GM12878 (cell line): Measurements from ENCODE around the gene TMEM72. TPM values are rescaled to one million over a fixed set of nuclear protein-coding genes. Genes with fewer than 3 reads are reported as not detected.

Experiments used
- ATAC-seq: fragments of 200-7000 bp; cut with Tn5 transposase; 3 replicates; pipeline ENCODE4 v1.9.1; 2020; ENCODE audit warnings: mild to moderate bottlenecking, moderate library complexity
- BruUV-seq: library from RNA; stranded (reverse); fragments of 400-500 nt; replicated peaks from 2 replicates; lab custom pipeline; 2021; lab: Mats Ljungman, UMichigan
- CTCF ChIA-PET: fragments of 300-600 bp; sonication (Branson Sonifier 250); formaldehyde crosslinking; extraction: SDS; loops from one replicate; lab custom pipeline; 2021; ENCODE audit warnings: inconsistent platforms; lab: Yijun Ruan, JAX
- POLR2A ChIA-PET: fragments of 350-600 bp; formaldehyde crosslinking; extraction: SDS; loops from one replicate; lab custom pipeline; 2021; ENCODE audit warnings: inconsistent platforms; lab: Charles Lee
- RAD21 ChIA-PET: fragments of 300-600 bp; sonication (Branson Sonifier 250); formaldehyde crosslinking; loops from one replicate; lab custom pipeline; 2023; ENCODE audit warnings: antibody characterized with exemption; ENCODE audit not compliant: unreplicated experiment; lab: Charles Lee
- SMC1A ChIA-PET: fragments of 300-600 bp; sonication (Branson Sonifier 250); formaldehyde crosslinking; loops from one replicate; lab custom pipeline; 2023; ENCODE audit not compliant: unreplicated experiment, uncharacterized antibody; lab: Charles Lee
- DNase-seq: peaks from one replicate; pipeline ENCODE4 v3.0.0-alpha.2; 2011; ENCODE audit warnings: low read depth, low spot score
- FAIRE-seq: peaks from 3 replicates; lab custom pipeline; 2011; peaks lifted over from hg19 to GRCh38; lab: Jason Lieb, UNC
- H2AFZ ChIP-seq: 2 replicates; pipeline ENCODE4 v1.6.0; 2011; ENCODE audit warnings: low read depth, low read length, control low read depth; ENCODE audit not compliant: control insufficient read depth
- H3K27ac ChIP-seq: 2 replicates; pipeline ENCODE4 v1.5.1; 2011; ENCODE audit warnings: control low read depth; ENCODE audit not compliant: control insufficient read depth, insufficient read depth
- H3K27me3 ChIP-seq, 2 experiments: replicated peaks in 1 of 2; 2 replicates each; pipeline versions ENCODE4 v1.6.0 to v1.6.1; 2011; ENCODE audit warnings: low read length in 1 of 2; ENCODE audit not compliant: control insufficient read depth in 2 of 2, insufficient read depth in 2 of 2
- H3K36me3 ChIP-seq, 2 experiments: 2 replicates each; pipeline ENCODE4 v1.5.1; 2011; ENCODE audit warnings: low read length in 1 of 2; ENCODE audit not compliant: control insufficient read depth in 2 of 2, insufficient read depth in 2 of 2
- H3K4me1 ChIP-seq: 2 replicates; pipeline ENCODE4 v1.6.1; 2011; ENCODE audit warnings: mild to moderate bottlenecking, low read length, moderate library complexity, mixed read lengths; ENCODE audit not compliant: control insufficient read depth, insufficient read depth
- H3K4me2 ChIP-seq: 2 replicates; pipeline ENCODE4 v1.6.0; 2011; ENCODE audit warnings: control low read depth; ENCODE audit not compliant: control insufficient read depth, insufficient read depth
- H3K4me3 ChIP-seq: fragments of 200-600 bp; sonication (generic); 2 replicates; pipeline ENCODE4 v1.5.1; 2016
- H3K79me2 ChIP-seq: 2 replicates; pipeline ENCODE4 v1.6.0; 2011; ENCODE audit warnings: low read length; ENCODE audit not compliant: control insufficient read depth, insufficient read depth
- H3K9ac ChIP-seq: 2 replicates; pipeline ENCODE4 v1.8.0; 2011; ENCODE audit warnings: low read length, control low read depth, mixed read lengths; ENCODE audit not compliant: control insufficient read depth, insufficient read depth
- H3K9me3 ChIP-seq: replicated peaks from 3 replicates; pipeline ENCODE4 v1.5.1; 2011; ENCODE audit warnings: mild to moderate bottlenecking, low read length; ENCODE audit not compliant: control insufficient read depth, insufficient read depth
- H4K20me1 ChIP-seq: 2 replicates; pipeline ENCODE4 v1.6.0; 2011; ENCODE audit not compliant: control insufficient read depth, insufficient read depth
- FOXK2 ChIP-seq: fragments of 450-650 bp; IDR thresholded peaks from 2 replicates; pipeline ENCODE4 v1.6.1; 2017; ENCODE audit warnings: mild to moderate bottlenecking, moderate library complexity
- IRF4 ChIP-seq: IDR thresholded peaks from 2 replicates; pipeline ENCODE4 v1.6.1; 2011; ENCODE audit warnings: low read depth, low read length
- MTA3 ChIP-seq: IDR thresholded peaks from 2 replicates; pipeline ENCODE4 v1.6.1; 2012; ENCODE audit warnings: low read length, inconsistent platforms, borderline replicate concordance
- NR2C1 ChIP-seq: fragments of 450-650 bp; IDR thresholded peaks from 2 replicates; pipeline ENCODE4 v1.6.1; 2017; ENCODE audit warnings: antibody characterized with exemption, mild to moderate bottlenecking, moderate library complexity
- PAX8 ChIP-seq: fragments of 450-650 bp; IDR thresholded peaks from 2 replicates; pipeline ENCODE4 v1.6.1; 2017; ENCODE audit warnings: mild to moderate bottlenecking, moderate library complexity
- PBX3 ChIP-seq: IDR thresholded peaks from 2 replicates; pipeline ENCODE4 v1.6.1; 2011; ENCODE audit warnings: mild to moderate bottlenecking, low read depth, low read length, moderate library complexity; ENCODE audit not compliant: insufficient replicate concordance
- RBBP5 ChIP-seq: fragments of 200-600 bp; sonication (generic); conservative IDR thresholded peaks from 2 replicates; pipeline ENCODE4 v1.6.1; 2016
- SKIL ChIP-seq: fragments of 450-650 bp; IDR thresholded peaks from 2 replicates; pipeline ENCODE4 v1.6.1; 2017; ENCODE audit warnings: mild to moderate bottlenecking, low read depth, inconsistent platforms; ENCODE audit not compliant: poor library complexity, severe bottlenecking
- STAT1 ChIP-seq: fragments of 450-650 bp; conservative IDR thresholded peaks from 2 replicates; pipeline ENCODE4 v1.6.1; 2014; ENCODE audit warnings: antibody characterized with exemption, mild to moderate bottlenecking
- TARDBP ChIP-seq: IDR thresholded peaks from 2 replicates; pipeline ENCODE4 v1.6.1; 2016; ENCODE audit warnings: borderline replicate concordance
- ZBED1 ChIP-seq: IDR thresholded peaks from 2 replicates; pipeline ENCODE4 v1.6.1; 2016; ENCODE audit warnings: borderline replicate concordance
- WGBS: methylation state at CpG from one replicate; pipeline ENCODE4 v1.1.6; 2016; ENCODE audit warnings: low lambda C conversion rate; ENCODE audit not compliant: insufficient replicate concordance, insufficient coverage; ENCODE audit errors: missing lambda C conversion rate; 5-methylcytosine and 5-hydroxymethylcytosine counted together
- in situ Hi-C: fragments of 300-500 bp; cut with MboI; formaldehyde crosslinking; loops from 9 replicates; pipeline ENCODE4 v1.14.3; 2018; ENCODE audit warnings: mixed read lengths
- intact Hi-C: fragments of 100-400 bp; cut with micrococcal nuclease; formaldehyde crosslinking; loops from one replicate; pipeline ENCODE4 v1.14.2; 2022; ENCODE audit not compliant: unreplicated experiment
- polyA plus RNA-seq, 11 experiments: library from polyadenylated mRNA; depleted of rRNA in 4 of 11; unstranded in 6 of 11; stranded (reverse) in 5 of 11; fragments of >200 nt; fragmentation: Nextera tagmentation in 4 of 11; fragmentation: Illumina TruSeq in 1 of 11; extraction: Ambion mirVana in 4 of 11; extraction: Trizol in 1 of 11; gene quantifications; 1 replicate in 1 of 11; 2 replicates in 10 of 11; pipeline versions ENCODE4 v1.2.1 to v1.2.3, GENCODE V29; 2011 to 2016; ENCODE audit warnings: inconsistent platforms in 2 of 11, missing spikeins in 2 of 11, low read depth in 1 of 11
- total RNA-seq, 4 experiments: library from RNA; depleted of rRNA in 3 of 4; stranded (reverse); fragments of >200 nt in 3 of 4; fragmentation: Illumina TruSeq in 1 of 4; extraction: Trizol in 1 of 4; gene quantifications; 2 replicates each; pipeline versions ENCODE4 v1.2.1 to v1.2.3, GENCODE V29; 2013 to 2021
- TF ChIP-seq, protein P1 (sequence below): fragments of 450-650 bp; IDR thresholded peaks from 2 replicates; pipeline ENCODE4 v1.6.1; 2017; ENCODE audit warnings: mild to moderate bottlenecking, moderate library complexity
- TF ChIP-seq, protein P2 (sequence below): IDR thresholded peaks from 2 replicates; pipeline ENCODE4 v1.6.1; 2011; ENCODE audit warnings: borderline replicate concordance, low read depth, mild to moderate bottlenecking, moderate library complexity, mixed read lengths, low read length; ENCODE audit not compliant: insufficient read depth; ENCODE audit errors: extremely low read length

The TMEM72 gene
- total and polyA plus RNA-seq, 10 of the 15 experiments (the other 5 are each of a cell fraction or from before 2014, with no cell fraction given) = 0.12 TPM; not detected in 9

DNA sequence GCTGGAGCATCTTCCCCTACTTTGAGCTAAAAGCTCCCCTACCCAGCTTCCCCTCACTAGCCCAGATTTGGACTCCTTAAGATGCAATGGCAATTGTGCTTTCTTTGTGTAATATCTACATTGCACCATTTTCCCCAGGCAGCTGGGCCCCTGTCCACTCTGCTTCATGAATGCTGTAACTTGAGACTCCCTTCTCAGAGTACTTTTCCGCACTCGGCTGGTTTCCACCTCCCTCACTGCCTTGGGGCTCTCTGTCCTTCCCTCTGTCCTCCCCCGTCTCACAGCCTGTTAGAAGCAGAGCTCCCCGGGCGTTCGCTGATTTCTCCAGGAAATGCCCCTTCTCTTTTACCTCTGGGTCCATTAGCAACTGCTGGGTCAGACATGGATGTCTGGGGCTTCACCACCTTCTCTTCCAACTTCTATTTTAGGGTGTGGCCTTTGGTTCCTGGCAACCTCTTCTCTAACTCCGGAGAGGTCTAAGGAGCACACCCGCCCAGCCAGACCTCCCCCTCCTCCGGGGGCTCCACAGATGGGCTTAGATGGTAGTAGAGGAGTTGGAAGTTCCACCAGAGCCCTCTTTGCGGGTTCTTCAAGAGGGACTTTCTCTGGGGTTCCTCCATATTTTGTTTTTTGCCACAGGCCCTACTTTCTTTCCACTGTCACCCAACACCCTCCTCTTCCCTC, 2.9 kb upstream of the TMEM72 start:
- SMC1A ChIA-PET = interaction anchor here (0.6 to 1.8 kb wide), 2 partner anchors 13 to 1180 kb away, joined by 3 to 4 read pairs; no protein-coding TSS in a partner anchor
- no peak for ATAC-seq
- no peak overlapping the region for H2AFZ ChIP-seq
- no peak overlapping the region for H3K9ac ChIP-seq
- intact Hi-C loops (no loop called here), in situ Hi-C loops (no loop called here)
- H3K4me2 ChIP-seq = no peak overlapping the region
- POLR2A ChIA-PET = interaction anchor here (1.8 to 2.2 kb wide), 2 partner anchors 9 to 12 kb away, joined by 6 to 8 read pairs; no protein-coding TSS in a partner anchor
- BruUV-seq = no TSS peak
- RAD21 ChIA-PET = no interaction called here
- H3K4me3 ChIP-seq = no peak overlapping the region
- H3K79me2 ChIP-seq = no peaks in the 10 kb centered on the region
- WGBS = 31% methylated on average over 10 of the region's 10 CpGs
- H3K27me3 ChIP-seq = peaks cover 0 to 5% of the 10 kb centered on the region in 2 experiments; a peak in 1 of 4 replicates
- no peaks in the 10 kb centered on the region for H4K20me1 ChIP-seq
- CTCF ChIA-PET = no interaction called here
- DNase-seq = no peak
- TF ChIP-seq RBBP5 (no peak), NR2C1 (no peak), TARDBP (no peak), IRF4 (no peak), PAX8 (no peak), MTA3 (no peak), PBX3 (no peak), STAT1 (no peak), SKIL (no peak), FOXK2 (no peak), ZBED1 (no peak)
- TF ChIP-seq, protein P1, sequence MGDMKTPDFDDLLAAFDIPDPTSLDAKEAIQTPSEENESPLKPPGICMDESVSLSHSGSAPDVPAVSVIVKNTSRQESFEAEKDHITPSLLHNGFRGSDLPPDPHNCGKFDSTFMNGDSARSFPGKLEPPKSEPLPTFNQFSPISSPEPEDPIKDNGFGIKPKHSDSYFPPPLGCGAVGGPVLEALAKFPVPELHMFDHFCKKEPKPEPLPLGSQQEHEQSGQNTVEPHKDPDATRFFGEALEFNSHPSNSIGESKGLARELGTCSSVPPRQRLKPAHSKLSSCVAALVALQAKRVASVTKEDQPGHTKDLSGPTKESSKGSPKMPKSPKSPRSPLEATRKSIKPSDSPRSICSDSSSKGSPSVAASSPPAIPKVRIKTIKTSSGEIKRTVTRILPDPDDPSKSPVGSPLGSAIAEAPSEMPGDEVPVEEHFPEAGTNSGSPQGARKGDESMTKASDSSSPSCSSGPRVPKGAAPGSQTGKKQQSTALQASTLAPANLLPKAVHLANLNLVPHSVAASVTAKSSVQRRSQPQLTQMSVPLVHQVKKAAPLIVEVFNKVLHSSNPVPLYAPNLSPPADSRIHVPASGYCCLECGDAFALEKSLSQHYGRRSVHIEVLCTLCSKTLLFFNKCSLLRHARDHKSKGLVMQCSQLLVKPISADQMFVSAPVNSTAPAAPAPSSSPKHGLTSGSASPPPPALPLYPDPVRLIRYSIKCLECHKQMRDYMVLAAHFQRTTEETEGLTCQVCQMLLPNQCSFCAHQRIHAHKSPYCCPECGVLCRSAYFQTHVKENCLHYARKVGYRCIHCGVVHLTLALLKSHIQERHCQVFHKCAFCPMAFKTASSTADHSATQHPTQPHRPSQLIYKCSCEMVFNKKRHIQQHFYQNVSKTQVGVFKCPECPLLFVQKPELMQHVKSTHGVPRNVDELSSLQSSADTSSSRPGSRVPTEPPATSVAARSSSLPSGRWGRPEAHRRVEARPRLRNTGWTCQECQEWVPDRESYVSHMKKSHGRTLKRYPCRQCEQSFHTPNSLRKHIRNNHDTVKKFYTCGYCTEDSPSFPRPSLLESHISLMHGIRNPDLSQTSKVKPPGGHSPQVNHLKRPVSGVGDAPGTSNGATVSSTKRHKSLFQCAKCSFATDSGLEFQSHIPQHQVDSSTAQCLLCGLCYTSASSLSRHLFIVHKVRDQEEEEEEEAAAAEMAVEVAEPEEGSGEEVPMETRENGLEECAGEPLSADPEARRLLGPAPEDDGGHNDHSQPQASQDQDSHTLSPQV = no peak
- TF ChIP-seq, protein P2, sequence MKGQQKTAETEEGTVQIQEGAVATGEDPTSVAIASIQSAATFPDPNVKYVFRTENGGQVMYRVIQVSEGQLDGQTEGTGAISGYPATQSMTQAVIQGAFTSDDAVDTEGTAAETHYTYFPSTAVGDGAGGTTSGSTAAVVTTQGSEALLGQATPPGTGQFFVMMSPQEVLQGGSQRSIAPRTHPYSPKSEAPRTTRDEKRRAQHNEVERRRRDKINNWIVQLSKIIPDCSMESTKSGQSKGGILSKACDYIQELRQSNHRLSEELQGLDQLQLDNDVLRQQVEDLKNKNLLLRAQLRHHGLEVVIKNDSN = no peak
- no peaks in the 10 kb centered on the region for H3K36me3 ChIP-seq
- H3K9me3 ChIP-seq = no peaks in the 10 kb centered on the region
- no peak for FAIRE-seq
- H3K27ac ChIP-seq = no peak overlapping the region
- H3K4me1 ChIP-seq = no peaks in the 10 kb centered on the region
